Fibroblast of skin of left biceps (primary cell): ENCODE measurements around the gene C1orf198.

Experiments
- DNase-seq, 2 experiments: peaks; one replicate each; pipeline ENCODE4 v3.0.0-alpha.2; 2013; ENCODE audit warnings: low read depth in 2 of 2

Gene C1orf198

GRCh38 chr1:230833511-230833910 is 34.8 kb downstream of the C1orf198 start:
- DNase-seq = no peak

DNA sequence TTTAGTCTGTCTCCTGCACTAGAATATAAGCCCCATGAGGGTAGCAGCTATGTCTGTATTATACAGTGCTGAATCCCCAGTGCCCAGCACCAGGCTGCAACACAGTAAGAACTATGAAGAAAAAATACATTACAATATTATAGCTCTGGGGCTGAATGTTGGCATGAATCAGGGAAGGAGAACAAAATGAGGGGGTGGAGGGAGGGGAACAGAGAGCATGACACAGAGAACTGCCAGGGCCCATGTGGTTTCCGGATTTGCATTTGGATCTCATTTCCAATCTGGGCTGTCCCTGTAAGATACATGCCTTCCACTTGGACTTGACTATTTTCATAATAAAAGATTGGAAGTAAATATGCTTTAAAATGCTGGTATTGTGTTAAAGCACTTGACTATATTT is 35.8 kb downstream of the C1orf198 start:
- DNase-seq = no peak

- DNase-seq = no peak
Measured at GRCh38 chr1:230831771-230832170, 36.5 kb downstream of the C1orf198 start.

DNA sequence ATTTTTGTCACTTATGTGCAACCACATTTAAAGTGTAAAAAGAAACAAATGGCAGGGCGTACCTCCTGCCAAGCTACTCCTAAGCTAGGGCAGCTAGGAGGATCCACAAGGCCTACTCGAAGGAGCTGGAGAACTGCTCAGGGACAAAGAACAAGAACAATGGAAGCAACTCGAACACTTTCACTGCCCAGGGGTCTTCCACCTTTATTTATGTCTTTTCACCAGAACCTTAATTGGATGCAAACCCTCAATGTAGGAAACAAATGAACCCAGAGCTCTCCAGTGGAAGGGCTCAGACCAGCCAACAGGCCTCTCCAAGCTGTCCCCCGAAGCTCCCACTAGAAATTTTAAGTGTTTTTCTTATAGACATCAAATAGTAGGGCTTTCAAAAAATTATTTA is 39.9 kb downstream of the C1orf198 start:
- no peak for DNase-seq

DNA sequence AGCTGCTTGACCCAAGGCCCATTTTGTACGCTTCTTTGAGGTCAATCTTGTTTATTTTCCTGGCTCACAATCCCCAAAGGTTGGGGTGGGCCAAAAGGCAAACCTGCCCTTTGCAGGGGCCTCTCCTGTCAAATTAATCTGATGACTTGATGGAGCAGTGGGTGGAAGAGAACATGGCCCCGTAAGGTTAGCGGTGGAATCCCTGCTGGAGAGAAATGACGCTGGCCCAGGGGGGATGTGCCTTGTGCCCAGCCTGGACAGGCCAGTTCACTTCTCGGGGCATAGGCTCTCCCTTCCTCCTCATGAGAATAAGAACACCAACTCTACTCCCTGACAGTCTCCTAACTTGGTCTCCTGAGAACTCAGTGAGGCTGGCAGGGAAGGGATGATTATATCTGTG is 40.5 kb downstream of the C1orf198 start:
- DNase-seq = no peak

GRCh38 chr1:230827081-230827681 is 41.1 kb downstream of the C1orf198 start:
- DNase-seq = no peak

DNA sequence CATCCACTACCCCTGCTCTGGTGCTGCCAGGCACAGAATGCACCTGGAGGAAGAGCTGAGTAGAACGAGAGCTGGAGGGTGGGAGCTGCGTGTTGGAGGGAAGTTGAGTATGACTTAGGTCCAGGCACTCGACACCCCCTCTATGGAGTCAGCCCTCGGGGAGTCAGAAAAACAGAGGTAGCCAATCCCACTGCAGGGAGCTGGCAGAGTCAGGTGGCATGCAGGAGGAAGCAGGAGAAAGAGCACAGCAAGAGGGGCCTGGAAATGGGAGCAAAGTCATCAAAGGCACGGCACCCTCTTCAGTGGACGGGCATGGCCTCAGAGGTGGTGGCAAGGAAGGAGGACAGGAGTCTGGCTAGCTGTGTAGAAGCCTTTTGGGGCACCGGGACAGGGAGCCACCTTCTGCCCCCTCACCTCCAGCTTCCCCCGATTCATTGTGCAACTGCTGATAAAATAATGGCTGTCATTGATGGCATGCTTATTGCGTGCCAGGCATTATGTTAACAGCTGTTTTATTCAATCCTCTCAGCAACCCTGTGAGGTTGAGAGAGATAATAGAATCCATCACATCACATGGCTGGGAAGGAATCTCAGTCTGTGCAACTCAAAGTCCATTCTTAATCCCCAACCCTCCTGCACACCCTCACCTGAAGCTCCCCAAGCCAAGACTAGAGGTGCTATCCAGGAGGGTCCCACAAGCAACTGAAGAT is 42.0 kb downstream of the C1orf198 start:
- DNase-seq = no peak

- DNase-seq = no peak
Measured at GRCh38 chr1:230825761-230826160, 42.6 kb downstream of the C1orf198 start.

DNA sequence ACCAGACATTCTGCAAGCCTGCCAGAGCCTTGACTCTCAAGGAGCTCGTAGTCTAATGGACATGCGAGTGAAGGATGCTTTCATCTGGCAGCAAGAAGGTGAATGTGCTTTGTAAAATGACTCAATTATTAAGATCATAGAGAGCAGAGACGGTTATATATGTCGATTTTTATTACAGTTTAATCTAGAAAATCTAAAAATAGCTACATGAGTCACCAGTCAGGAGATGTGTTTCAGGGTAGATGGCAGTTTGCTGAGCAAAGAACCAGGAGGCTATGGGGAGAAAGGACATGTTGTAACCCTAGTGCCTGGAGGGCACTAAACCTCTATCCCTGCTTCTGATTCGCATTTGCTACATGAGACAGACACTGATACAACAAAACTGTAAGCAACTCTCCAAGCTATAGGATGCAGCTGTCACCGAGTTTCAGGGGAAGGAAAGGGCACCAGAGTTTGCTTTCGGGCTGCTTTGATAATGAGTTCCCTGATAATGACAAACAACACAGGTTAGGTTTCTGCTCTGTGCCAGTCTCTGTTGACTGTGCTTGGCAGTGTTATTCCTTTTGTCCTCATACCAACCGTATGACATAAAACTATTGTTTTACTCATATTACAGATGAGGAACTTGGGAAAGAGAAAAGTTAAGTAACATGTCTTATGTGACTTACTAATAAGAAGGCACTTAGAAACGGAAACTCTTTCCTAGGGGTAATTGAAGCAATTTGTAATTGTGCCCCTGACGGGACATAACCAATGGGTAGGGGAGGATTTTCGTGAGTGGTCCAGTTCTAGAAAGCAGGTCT is 43.2 kb downstream of the C1orf198 start:
- DNase-seq = no peak

DNA sequence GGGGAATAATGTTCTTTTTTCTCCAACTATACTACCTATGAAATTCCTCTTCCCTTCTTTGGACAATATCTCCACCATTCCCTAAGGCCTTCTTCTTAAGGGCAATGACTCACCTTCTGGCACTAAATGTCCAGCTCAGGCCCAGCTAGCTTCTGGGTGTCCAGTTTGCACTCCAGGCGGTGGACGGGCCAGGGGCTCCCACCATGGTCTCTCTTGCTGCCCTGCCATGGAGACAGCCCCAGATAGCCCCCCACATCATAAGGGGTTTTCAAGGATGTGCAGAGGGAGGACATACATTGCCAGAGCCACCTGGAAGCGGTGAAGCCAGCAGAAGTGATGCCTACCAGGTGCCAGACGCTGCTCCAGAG is 43.8 kb downstream of the C1orf198 start:
- DNase-seq = no peak

GRCh38 chr1:230823931-230824381 is 44.4 kb downstream of the C1orf198 start:
- DNase-seq = no peak

DNA sequence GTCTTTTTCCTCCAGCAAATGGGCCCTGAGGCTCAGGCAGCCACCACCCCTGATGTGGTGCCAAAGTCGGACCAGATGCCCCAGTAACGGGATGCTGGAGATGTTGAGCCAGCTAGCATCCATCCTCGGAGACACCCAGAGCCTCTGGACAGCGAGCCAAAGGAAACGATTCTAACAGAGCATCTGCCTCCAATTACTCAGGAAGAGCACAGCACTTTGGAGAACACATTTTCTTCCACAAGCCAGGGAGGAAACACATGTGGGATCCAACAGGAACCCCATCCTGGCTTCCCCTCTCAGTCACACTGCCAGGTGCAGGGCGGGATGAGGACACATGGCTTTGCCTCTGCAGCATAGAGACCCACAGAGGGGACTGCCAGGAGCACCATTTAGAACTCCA is 44.9 kb downstream of the C1orf198 start:
- no peak for DNase-seq

DNA sequence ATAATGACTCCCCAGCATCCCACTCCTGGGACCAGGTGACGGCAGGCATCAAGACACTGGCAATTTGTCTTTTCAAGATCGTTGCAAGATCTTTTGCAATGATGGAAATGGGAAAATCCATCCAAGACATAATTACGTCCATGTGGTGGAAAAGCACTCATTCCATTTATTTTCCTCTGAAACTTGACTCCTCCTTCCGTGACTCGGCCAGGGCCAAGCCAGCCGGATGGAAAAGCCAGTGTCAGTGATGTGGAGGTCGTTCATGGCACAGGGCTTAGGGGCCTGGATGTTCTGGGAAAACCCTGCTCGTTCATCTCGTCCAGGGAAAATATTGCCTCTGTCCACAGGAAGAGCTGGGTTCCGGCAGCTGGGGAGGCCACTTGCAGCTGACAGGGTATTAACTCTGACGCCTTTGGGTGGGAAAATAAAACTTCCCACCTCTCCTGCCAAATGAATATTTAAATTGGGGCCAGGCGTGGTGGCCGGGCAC is 46.2 kb downstream of the C1orf198 start:
- peak; percentile 66 to 69 for DNase-seq

DNA sequence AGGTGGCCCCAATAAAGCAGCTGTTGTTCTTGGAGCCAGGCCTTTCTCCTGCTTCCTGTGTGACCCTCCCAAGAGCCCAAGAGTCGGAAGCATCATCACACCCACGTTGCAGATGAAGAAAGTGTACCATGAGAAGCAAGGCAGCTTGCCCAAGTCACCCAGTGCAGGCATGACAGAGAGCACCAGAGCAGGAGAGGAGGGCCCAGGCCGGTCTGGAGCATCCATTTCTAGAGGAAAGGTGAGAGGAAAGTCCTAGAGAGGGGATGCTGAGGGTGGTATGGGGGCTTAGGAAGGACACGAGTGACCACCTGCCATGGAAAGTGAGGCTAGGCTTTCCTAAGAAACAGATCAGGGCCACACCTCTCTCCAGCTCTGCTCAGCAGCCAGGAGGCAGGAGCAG is 47.0 kb downstream of the C1orf198 start:
- DNase-seq = no peak

- DNase-seq = no peak
Measured at GRCh38 chr1:230820568-230820967, 47.8 kb downstream of the C1orf198 start.

GRCh38 chr1:230819976-230820375 is 48.3 kb downstream of the C1orf198 start:
- no peak for DNase-seq

GRCh38 chr1:230818901-230819300 is 49.4 kb downstream of the C1orf198 start:
- DNase-seq = no peak

- no peak for DNase-seq
Measured at GRCh38 chr1:230818367-230818766, 50.0 kb downstream of the C1orf198 start.

GRCh38 chr1:230816018-230816417 is 52.3 kb downstream of the C1orf198 start:
- no peak for DNase-seq

DNA sequence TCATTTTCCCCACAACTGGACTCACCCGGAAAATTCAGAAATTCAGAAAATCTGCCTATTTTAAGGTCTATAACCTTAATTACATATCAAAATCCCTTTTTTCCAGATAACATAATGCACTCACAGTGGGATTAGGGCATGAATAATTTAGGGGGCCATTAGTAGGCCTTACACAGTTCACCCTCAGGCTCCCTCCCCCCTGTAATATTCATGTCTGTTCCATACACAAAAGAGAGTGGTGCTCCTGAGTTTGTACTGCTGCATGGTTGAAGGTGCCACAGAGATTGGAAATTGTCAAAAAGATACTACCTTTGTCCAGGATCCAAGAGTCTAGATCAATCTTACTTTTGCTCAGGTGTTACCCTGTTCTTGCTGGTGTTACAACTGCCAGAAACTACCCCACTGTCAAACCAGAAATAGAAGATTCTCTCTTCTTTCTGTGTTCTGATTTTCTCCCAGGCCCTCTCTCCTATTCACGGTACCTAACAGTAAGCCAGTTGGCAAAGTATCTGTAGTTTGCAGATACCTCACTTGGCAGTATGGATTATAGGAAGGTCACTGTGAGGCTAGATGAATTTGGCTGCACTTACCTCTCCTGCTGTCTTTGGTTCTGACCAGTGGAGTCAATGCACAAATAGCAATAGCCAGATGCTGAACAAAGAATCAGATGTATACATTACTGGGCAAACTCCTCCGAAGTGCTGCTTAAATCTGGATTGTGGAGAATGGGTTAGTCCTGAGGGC is 53.2 kb downstream of the C1orf198 start:
- no peak for DNase-seq

DNA sequence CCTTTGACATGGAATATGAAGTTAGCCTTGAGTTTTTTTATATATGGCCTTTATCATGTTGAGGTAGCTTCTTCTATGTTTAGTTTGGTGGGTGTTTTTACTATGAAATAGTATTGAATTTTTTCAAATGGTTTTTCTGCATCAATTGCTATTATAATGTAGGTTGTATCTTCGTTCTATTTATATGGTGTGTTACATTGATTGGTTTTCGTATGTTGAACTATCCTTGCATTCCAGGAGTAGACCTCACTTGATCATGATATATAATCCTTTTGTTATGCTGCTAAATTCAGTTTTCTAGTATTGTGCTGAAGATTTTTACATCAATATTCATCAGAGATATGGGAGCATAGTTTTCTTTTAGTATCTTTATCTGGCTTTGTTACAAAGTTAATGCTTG is 55.8 kb downstream of the C1orf198 start:
- DNase-seq = no peak
